Activated gamma-delta T cell (primary cell): Measurements from ENCODE around the gene TAT.

Experiments used
- DNase-seq: peaks from one replicate; lab custom pipeline; 2025; lab: John Stamatoyannopoulos, UW

The TAT gene

GRCh38 chr16:71537643-71538042 is 39.2 kb downstream of the TAT start:
- DNase-seq: no peak

GRCh38 chr16:71536752-71537499 is 40.0 kb downstream of the TAT start:
- no peak for DNase-seq

- no peak for DNase-seq
Measured at GRCh38 chr16:71532366-71532765, 44.5 kb downstream of the TAT start.

- DNase-seq: no peak
Measured at GRCh38 chr16:71528863-71529262, 48.0 kb downstream of the TAT start.

- no peak for DNase-seq
Measured at GRCh38 chr16:71528257-71528656, 48.6 kb downstream of the TAT start.

GRCh38 chr16:71526111-71526631 is 50.7 kb downstream of the TAT start, which contains the start of gene CHST4:
Gene CHST4 (plus strand): TSS chr16:71526426. CDS start chr16:71536678, 10,252 bp downstream.
- DNase-seq: no peak

- no peak for DNase-seq
Measured at GRCh38 chr16:71524566-71525553, 52.0 kb downstream of the TAT start.

GRCh38 chr16:71520550-71520949 is 56.3 kb downstream of the TAT start:
- no peak for DNase-seq
